Breast epithelium (tissue), 3 donors: ENCODE data around the gene DNAH8.

Experiments
- CTCF ChIP-seq, 3 donors: fragments of 450-650 bp; IDR thresholded peaks; one replicate each; pipeline ENCODE4 v1.5.1; 2016 to 2017; ENCODE audit warnings: antibody characterized with exemption in 3 of 3, mild to moderate bottlenecking in 3 of 3, moderate library complexity in 3 of 3
- POLR2A ChIP-seq: fragments of 450-650 bp; IDR thresholded peaks from one replicate; pipeline ENCODE4 v1.6.1; 2016; ENCODE audit warnings: antibody characterized with exemption, mild to moderate bottlenecking, moderate library complexity

DNA sequence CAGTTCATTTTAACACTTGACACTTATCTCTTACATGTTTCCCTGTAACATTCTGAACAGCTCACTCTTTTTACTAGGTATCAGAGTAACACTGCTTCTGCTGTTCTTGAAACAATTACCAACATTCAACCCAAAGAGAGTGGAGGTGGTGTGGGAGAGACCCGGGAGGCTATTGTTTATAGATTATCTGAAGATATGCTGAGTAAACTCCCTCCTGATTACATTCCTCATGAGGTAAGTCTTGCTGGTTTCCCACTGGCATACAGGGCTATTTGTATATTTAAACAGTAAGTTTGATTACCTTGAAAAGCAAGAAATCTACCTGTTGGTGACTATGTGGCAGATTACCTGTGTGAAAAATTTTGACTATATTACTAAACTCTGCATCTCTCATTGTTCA is 293.6 kb downstream of the DNAH8 start:
- no peak for TF ChIP-seq CTCF (IDR thresholded peaks at IDR 0.05)
- no peak for TF ChIP-seq POLR2A
